ENCODE measurements around the gene GALM.
"Not testable (repeated sequence)": the region's sequence is repeated elsewhere in the genome, so short reads cannot be mapped to it uniquely, and the experiment has no call there.

Gene GALM

GRCh38 chr2:38650717-38651116 is 15.2 kb upstream of the GALM start:
- no peak for DNase-seq

GRCh38 chr2:38652431-38653273 is 13.3 kb upstream of the GALM start:
- DNase-seq = no peak

GRCh38 chr2:38653380-38653714 is 12.6 kb upstream of the GALM start:
- DNase-seq = no peak

- DNase-seq = no peak
Observed at GRCh38 chr2:38653715-38654527, 12.0 kb upstream of the GALM start.

GRCh38 chr2:38654528-38655381 is 11.2 kb upstream of the GALM start:
- DNase-seq = no peak

GRCh38 chr2:38655441-38655840 is 10.5 kb upstream of the GALM start:
- no peak for DNase-seq

- DNase-seq = no peak
Observed at GRCh38 chr2:38656866-38657480, 8.9 kb upstream of the GALM start.

GRCh38 chr2:38658613-38659012 is 7.3 kb upstream of the GALM start:
- DNase-seq = no peak

- DNase-seq = no peak
Observed at GRCh38 chr2:38659115-38659514, 6.8 kb upstream of the GALM start.

- no peak for DNase-seq
Observed at GRCh38 chr2:38660282-38660681, 5.6 kb upstream of the GALM start.

- no peak for DNase-seq
Observed at GRCh38 chr2:38661306-38661705, 4.6 kb upstream of the GALM start.

- no peak for DNase-seq
Observed at GRCh38 chr2:38666556-38666910, 619 bp downstream of the GALM start.

- DNase-seq = no peak
Observed at GRCh38 chr2:38668092-38668491, 2.2 kb downstream of the GALM start.

GRCh38 chr2:38668779-38669479 is 3.0 kb downstream of the GALM start:
- no peak for DNase-seq

GRCh38 chr2:38671303-38671702 is 5.4 kb downstream of the GALM start:
- DNase-seq = no peak

- no peak for DNase-seq
Observed at GRCh38 chr2:38671946-38672345, 6.0 kb downstream of the GALM start.

- no peak for DNase-seq
Observed at GRCh38 chr2:38672445-38673391, 6.8 kb downstream of the GALM start.

- DNase-seq = no peak
Observed at GRCh38 chr2:38676681-38677080, 10.8 kb downstream of the GALM start.

GRCh38 chr2:38680868-38681267 is 15.0 kb downstream of the GALM start:
- not testable (repeated sequence) for DNase-seq

GRCh38 chr2:38682008-38682575 is 16.2 kb downstream of the GALM start:
- DNase-seq = no peak

- DNase-seq = not testable (repeated sequence)
Observed at GRCh38 chr2:38682620-38683019, 16.7 kb downstream of the GALM start.

Measured in NCI-H2081 (cell line).